DMS153 (cell line): ENCODE measurements around the gene CAMK1.

Source experiments
- DNase-seq: peaks from one replicate; lab custom pipeline; 2025; lab: John Stamatoyannopoulos, UW

CAMK1 gene

DNA sequence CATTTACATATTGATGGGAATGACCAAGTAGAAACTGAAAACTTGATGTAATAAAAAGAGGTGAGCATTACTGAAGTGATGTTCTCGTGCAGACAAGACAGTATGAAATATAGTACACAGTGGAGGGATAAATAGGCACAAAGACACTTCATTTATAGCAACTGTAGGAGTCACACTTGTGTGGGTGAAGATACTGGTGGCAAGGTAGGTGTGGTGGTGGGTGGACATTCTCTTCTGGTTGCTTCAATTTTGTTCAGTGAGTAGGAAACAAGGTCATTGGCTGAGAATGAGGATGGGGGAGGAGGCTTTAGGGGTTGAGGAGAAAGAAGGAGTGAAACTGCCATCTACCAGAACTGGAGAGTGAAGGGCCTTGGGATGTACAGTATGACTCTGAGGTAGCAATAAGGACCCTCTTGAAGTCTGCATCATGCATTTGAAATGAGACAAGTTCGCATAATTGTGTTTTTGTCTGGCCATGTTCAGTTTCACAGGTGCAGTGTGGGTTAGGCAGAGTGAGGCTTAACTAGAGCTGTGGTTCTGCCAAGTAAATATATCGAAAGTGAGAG, 59.5 kb downstream of the CAMK1 start:
- DNase-seq = no peak
